ENCODE measurements around the gene SLC35E1.

Gene SLC35E1

GRCh38 chr19:16572332-16573211, at the start of gene SLC35E1:
Gene SLC35E1 (minus strand): TSS chr19:16572415. CDS start chr19:16572364, 51 bp downstream.
- peak; percentile 92 for DNase-seq (ENCODE audit: low read depth)

- DNase-seq (ENCODE audit: low read depth) = no peak
These were observed 49.1 kb upstream of the SLC35E1 start for GRCh38 chr19:16621165-16621800.

- no peak for DNase-seq (ENCODE audit: low read depth)
These were observed 48.4 kb upstream of the SLC35E1 start for GRCh38 chr19:16620584-16620983.

- no peak for DNase-seq (ENCODE audit: low read depth)
These were observed 47.8 kb upstream of the SLC35E1 start for GRCh38 chr19:16620018-16620417.

GRCh38 chr19:16619457-16619856, 47.2 kb upstream of the SLC35E1 start:
- DNase-seq (ENCODE audit: low read depth) = no peak

GRCh38 chr19:16618248-16618647, 46.0 kb upstream of the SLC35E1 start:
- DNase-seq (ENCODE audit: low read depth) = no peak

- DNase-seq (ENCODE audit: low read depth) = no peak
These were observed 43.6 kb upstream of the SLC35E1 start for GRCh38 chr19:16615808-16616207.

- no peak for DNase-seq (ENCODE audit: low read depth)
These were observed 42.7 kb upstream of the SLC35E1 start for GRCh38 chr19:16614941-16615340.

- DNase-seq (ENCODE audit: low read depth) = no peak
These were observed 41.6 kb upstream of the SLC35E1 start for GRCh38 chr19:16613841-16614240.

- no peak for DNase-seq (ENCODE audit: low read depth)
These were observed 40.4 kb upstream of the SLC35E1 start for GRCh38 chr19:16612636-16613035.

GRCh38 chr19:16611121-16611520, 38.9 kb upstream of the SLC35E1 start:
- DNase-seq (ENCODE audit: low read depth) = no peak

GRCh38 chr19:16609511-16610200, 37.4 kb upstream of the SLC35E1 start:
- no peak for DNase-seq (ENCODE audit: low read depth)

- DNase-seq (ENCODE audit: low read depth) = no peak
These were observed 36.1 kb upstream of the SLC35E1 start for GRCh38 chr19:16608290-16608739.

- DNase-seq (ENCODE audit: low read depth) = no peak
These were observed 35.6 kb upstream of the SLC35E1 start for GRCh38 chr19:16607819-16608218.

GRCh38 chr19:16605553-16605994, 33.4 kb upstream of the SLC35E1 start:
- no peak for DNase-seq (ENCODE audit: low read depth)

GRCh38 chr19:16605115-16605514, 32.9 kb upstream of the SLC35E1 start:
- DNase-seq (ENCODE audit: low read depth) = no peak

- DNase-seq (ENCODE audit: low read depth) = no peak
These were observed 32.4 kb upstream of the SLC35E1 start for GRCh38 chr19:16604615-16605014.

GRCh38 chr19:16603090-16603489, 30.9 kb upstream of the SLC35E1 start:
- DNase-seq (ENCODE audit: low read depth) = no peak

GRCh38 chr19:16601378-16602052, 29.3 kb upstream of the SLC35E1 start:
- DNase-seq (ENCODE audit: low read depth) = no peak

- DNase-seq (ENCODE audit: low read depth) = no peak
These were observed 28.6 kb upstream of the SLC35E1 start for GRCh38 chr19:16600824-16601223.

- no peak for DNase-seq (ENCODE audit: low read depth)
These were observed 27.6 kb upstream of the SLC35E1 start for GRCh38 chr19:16599655-16600346.
